GM12878 (cell line): Measurements from ENCODE around the gene GIPC1. TPM values are rescaled to one million over a fixed set of nuclear protein-coding genes. Genes with fewer than 3 reads are reported as not detected.

Source experiments
- ATAC-seq: fragments of 200-7000 bp; cut with Tn5 transposase; 3 replicates; pipeline ENCODE4 v1.9.1; 2020; ENCODE audit warnings: mild to moderate bottlenecking, moderate library complexity
- BruUV-seq: library from RNA; stranded (reverse); fragments of 400-500 nt; replicated peaks from 2 replicates; lab custom pipeline; 2021; lab: Mats Ljungman, UMichigan
- CTCF ChIA-PET: fragments of 300-600 bp; sonication (Branson Sonifier 250); formaldehyde crosslinking; extraction: SDS; loops from one replicate; lab custom pipeline; 2021; ENCODE audit warnings: inconsistent platforms; lab: Yijun Ruan, JAX
- POLR2A ChIA-PET: fragments of 350-600 bp; formaldehyde crosslinking; extraction: SDS; loops from one replicate; lab custom pipeline; 2021; ENCODE audit warnings: inconsistent platforms; lab: Charles Lee
- RAD21 ChIA-PET: fragments of 300-600 bp; sonication (Branson Sonifier 250); formaldehyde crosslinking; loops from one replicate; lab custom pipeline; 2023; ENCODE audit warnings: antibody characterized with exemption; ENCODE audit not compliant: unreplicated experiment; lab: Charles Lee
- SMC1A ChIA-PET: fragments of 300-600 bp; sonication (Branson Sonifier 250); formaldehyde crosslinking; loops from one replicate; lab custom pipeline; 2023; ENCODE audit not compliant: unreplicated experiment, uncharacterized antibody; lab: Charles Lee
- DNase-seq: peaks from one replicate; pipeline ENCODE4 v3.0.0-alpha.2; 2011; ENCODE audit warnings: low read depth, low spot score
- FAIRE-seq: peaks from 3 replicates; lab custom pipeline; 2011; peaks lifted over from hg19 to GRCh38; lab: Jason Lieb, UNC
- H2AFZ ChIP-seq: 2 replicates; pipeline ENCODE4 v1.6.0; 2011; ENCODE audit warnings: low read depth, low read length, control low read depth; ENCODE audit not compliant: control insufficient read depth
- H3K27ac ChIP-seq: 2 replicates; pipeline ENCODE4 v1.5.1; 2011; ENCODE audit warnings: control low read depth; ENCODE audit not compliant: control insufficient read depth, insufficient read depth
- H3K27me3 ChIP-seq, 2 experiments: replicated peaks in 1 of 2; 2 replicates each; pipeline versions ENCODE4 v1.6.0 to v1.6.1; 2011; ENCODE audit warnings: low read length in 1 of 2; ENCODE audit not compliant: control insufficient read depth in 2 of 2, insufficient read depth in 2 of 2
- H3K36me3 ChIP-seq, 2 experiments: 2 replicates each; pipeline ENCODE4 v1.5.1; 2011; ENCODE audit warnings: low read length in 1 of 2; ENCODE audit not compliant: control insufficient read depth in 2 of 2, insufficient read depth in 2 of 2
- H3K4me1 ChIP-seq: 2 replicates; pipeline ENCODE4 v1.6.1; 2011; ENCODE audit warnings: mild to moderate bottlenecking, low read length, moderate library complexity, mixed read lengths; ENCODE audit not compliant: control insufficient read depth, insufficient read depth
- H3K4me2 ChIP-seq: 2 replicates; pipeline ENCODE4 v1.6.0; 2011; ENCODE audit warnings: control low read depth; ENCODE audit not compliant: control insufficient read depth, insufficient read depth
- H3K4me3 ChIP-seq: fragments of 200-600 bp; sonication (generic); 2 replicates; pipeline ENCODE4 v1.5.1; 2016
- H3K79me2 ChIP-seq: 2 replicates; pipeline ENCODE4 v1.6.0; 2011; ENCODE audit warnings: low read length; ENCODE audit not compliant: control insufficient read depth, insufficient read depth
- H3K9ac ChIP-seq: 2 replicates; pipeline ENCODE4 v1.8.0; 2011; ENCODE audit warnings: low read length, control low read depth, mixed read lengths; ENCODE audit not compliant: control insufficient read depth, insufficient read depth
- H3K9me3 ChIP-seq: replicated peaks from 3 replicates; pipeline ENCODE4 v1.5.1; 2011; ENCODE audit warnings: mild to moderate bottlenecking, low read length; ENCODE audit not compliant: control insufficient read depth, insufficient read depth
- H4K20me1 ChIP-seq: 2 replicates; pipeline ENCODE4 v1.6.0; 2011; ENCODE audit not compliant: control insufficient read depth, insufficient read depth
- ASH2L ChIP-seq: fragments of 300-600, 200-600 bp; sonication (generic); IDR thresholded peaks from 2 replicates; pipeline ENCODE4 v1.6.1; 2017; ENCODE audit warnings: low read depth, mild to moderate bottlenecking, borderline replicate concordance
- BMI1 ChIP-seq: fragments of 450-650 bp; IDR thresholded peaks from 2 replicates; pipeline ENCODE4 v1.6.1; 2016; ENCODE audit warnings: mild to moderate bottlenecking, moderate library complexity, borderline replicate concordance
- EED ChIP-seq: sonication (generic); IDR thresholded peaks from 2 replicates; pipeline ENCODE4 v1.6.1; 2016; ENCODE audit warnings: antibody characterized with exemption, low read depth
- MTA2 ChIP-seq: fragments of 450-650 bp; IDR thresholded peaks from 2 replicates; pipeline ENCODE4 v1.6.1; 2016; ENCODE audit warnings: low read depth, mild to moderate bottlenecking, moderate library complexity
- NR2C2 ChIP-seq: IDR thresholded peaks from 2 replicates; pipeline ENCODE4 v1.6.1; 2011; ENCODE audit warnings: borderline replicate concordance, low read depth; ENCODE audit not compliant: control insufficient read depth, insufficient read length
- PAX5 ChIP-seq: IDR thresholded peaks from 2 replicates; pipeline ENCODE4 v1.6.1; 2011; ENCODE audit warnings: low read depth, low read length, borderline replicate concordance
- RB1 ChIP-seq: fragments of 450-650 bp; formaldehyde crosslinking; IDR thresholded peaks from 2 replicates; pipeline ENCODE4 v1.6.1; 2017; ENCODE audit warnings: mild to moderate bottlenecking, borderline replicate concordance
- SP1 ChIP-seq: IDR thresholded peaks from one replicate; pipeline ENCODE4 v1.6.1; 2011; ENCODE audit warnings: low read depth, low read length
- TARDBP ChIP-seq: IDR thresholded peaks from 2 replicates; pipeline ENCODE4 v1.6.1; 2016; ENCODE audit warnings: borderline replicate concordance
- TCF3 ChIP-seq: IDR thresholded peaks from 2 replicates; pipeline ENCODE4 v1.6.1; 2012; ENCODE audit warnings: low read depth, mild to moderate bottlenecking, low read length, borderline replicate concordance; ENCODE audit not compliant: insufficient read depth
- WRNIP1 ChIP-seq: IDR thresholded peaks from 2 replicates; pipeline ENCODE4 v1.6.1; 2011; ENCODE audit warnings: low read depth, low read length, improper control_type of control experiment, borderline replicate concordance
- WGBS: methylation state at CpG from one replicate; pipeline ENCODE4 v1.1.6; 2016; ENCODE audit warnings: low lambda C conversion rate; ENCODE audit not compliant: insufficient replicate concordance, insufficient coverage; ENCODE audit errors: missing lambda C conversion rate; 5-methylcytosine and 5-hydroxymethylcytosine counted together
- in situ Hi-C: fragments of 300-500 bp; cut with MboI; formaldehyde crosslinking; loops from 9 replicates; pipeline ENCODE4 v1.14.3; 2018; ENCODE audit warnings: mixed read lengths
- intact Hi-C: fragments of 100-400 bp; cut with micrococcal nuclease; formaldehyde crosslinking; loops from one replicate; pipeline ENCODE4 v1.14.2; 2022; ENCODE audit not compliant: unreplicated experiment
- polyA plus RNA-seq, 11 experiments: library from polyadenylated mRNA; depleted of rRNA in 4 of 11; unstranded in 6 of 11; stranded (reverse) in 5 of 11; fragments of >200 nt; fragmentation: Nextera tagmentation in 4 of 11; fragmentation: Illumina TruSeq in 1 of 11; extraction: Ambion mirVana in 4 of 11; extraction: Trizol in 1 of 11; gene quantifications; 1 replicate in 1 of 11; 2 replicates in 10 of 11; pipeline versions ENCODE4 v1.2.1 to v1.2.3, GENCODE V29; 2011 to 2016; ENCODE audit warnings: inconsistent platforms in 2 of 11, missing spikeins in 2 of 11, low read depth in 1 of 11
- total RNA-seq, 4 experiments: library from RNA; depleted of rRNA in 3 of 4; stranded (reverse); fragments of >200 nt in 3 of 4; fragmentation: Illumina TruSeq in 1 of 4; extraction: Trizol in 1 of 4; gene quantifications; 2 replicates each; pipeline versions ENCODE4 v1.2.1 to v1.2.3, GENCODE V29; 2013 to 2021
- TF ChIP-seq, protein P1 (sequence below): fragments of 450-650 bp; IDR thresholded peaks from 2 replicates; pipeline ENCODE4 v1.6.1; 2017; ENCODE audit warnings: antibody characterized with exemption, mild to moderate bottlenecking, moderate library complexity
- TF ChIP-seq, protein P2 (sequence below): fragments of 450-650 bp; IDR thresholded peaks from 2 replicates; pipeline ENCODE4 v1.6.1; 2017; ENCODE audit warnings: mild to moderate bottlenecking, moderate library complexity

GIPC1 gene
- total and polyA plus RNA-seq, 10 of the 15 experiments (the other 5 are each of a cell fraction or from before 2014, with no cell fraction given) = 0.47 to 24.1 (median 13.6) TPM

DNA sequence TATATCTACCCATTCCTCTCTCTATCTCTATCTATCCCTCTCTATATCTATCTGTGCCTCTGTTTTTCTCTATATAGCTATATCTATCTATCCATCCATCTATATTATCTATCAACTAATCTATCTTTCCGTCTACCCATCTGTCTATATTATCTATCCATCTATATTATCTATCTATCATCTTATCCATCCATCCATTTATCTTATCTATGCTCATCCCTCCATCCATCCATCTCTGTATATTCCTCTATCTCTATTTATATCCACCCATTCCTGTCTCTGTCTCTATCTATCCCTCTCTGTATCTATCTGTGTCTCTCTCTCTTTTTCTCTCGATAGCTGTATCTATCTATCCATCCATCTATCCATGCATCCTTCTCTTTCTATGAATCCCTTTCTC is 35.0 kb downstream of the GIPC1 start:
- ATAC-seq = no peak
- ChIA-PET CTCF (no interaction called here), SMC1A (no interaction called here), RAD21 (no interaction called here), POLR2A (no interaction called here)
- no TSS peak for BruUV-seq
- in situ Hi-C loops = no loop called here
- Histone ChIP-seq H3K36me3 (peaks cover 4 to 8% of the 10 kb centered on the region in 2 experiments; a peak in 3 of 4 replicates), H3K4me2 (no peak overlapping the region), H3K4me3 (no peak overlapping the region), H4K20me1 (no peaks in the 10 kb centered on the region), H3K9ac (no peak overlapping the region), H2AFZ (no peak overlapping the region), H3K27ac (no peak overlapping the region), H3K9me3 (no peaks in the 10 kb centered on the region), H3K27me3 (no peaks in the 10 kb centered on the region), H3K79me2 (no peaks in the 10 kb centered on the region), H3K4me1 (no peaks in the 10 kb centered on the region)
- WGBS = 83% methylated on average over 2 of the region's 2 CpGs
- intact Hi-C loops = no loop called here
- DNase-seq = no peak
- FAIRE-seq = no peak
- TF ChIP-seq WRNIP1 = no peak
- no peak for TF ChIP-seq NR2C2
- TF ChIP-seq EED = no peak
- no peak for TF ChIP-seq PAX5
- no peak for TF ChIP-seq MTA2
- no peak for TF ChIP-seq RB1
- TF ChIP-seq, protein P1, sequence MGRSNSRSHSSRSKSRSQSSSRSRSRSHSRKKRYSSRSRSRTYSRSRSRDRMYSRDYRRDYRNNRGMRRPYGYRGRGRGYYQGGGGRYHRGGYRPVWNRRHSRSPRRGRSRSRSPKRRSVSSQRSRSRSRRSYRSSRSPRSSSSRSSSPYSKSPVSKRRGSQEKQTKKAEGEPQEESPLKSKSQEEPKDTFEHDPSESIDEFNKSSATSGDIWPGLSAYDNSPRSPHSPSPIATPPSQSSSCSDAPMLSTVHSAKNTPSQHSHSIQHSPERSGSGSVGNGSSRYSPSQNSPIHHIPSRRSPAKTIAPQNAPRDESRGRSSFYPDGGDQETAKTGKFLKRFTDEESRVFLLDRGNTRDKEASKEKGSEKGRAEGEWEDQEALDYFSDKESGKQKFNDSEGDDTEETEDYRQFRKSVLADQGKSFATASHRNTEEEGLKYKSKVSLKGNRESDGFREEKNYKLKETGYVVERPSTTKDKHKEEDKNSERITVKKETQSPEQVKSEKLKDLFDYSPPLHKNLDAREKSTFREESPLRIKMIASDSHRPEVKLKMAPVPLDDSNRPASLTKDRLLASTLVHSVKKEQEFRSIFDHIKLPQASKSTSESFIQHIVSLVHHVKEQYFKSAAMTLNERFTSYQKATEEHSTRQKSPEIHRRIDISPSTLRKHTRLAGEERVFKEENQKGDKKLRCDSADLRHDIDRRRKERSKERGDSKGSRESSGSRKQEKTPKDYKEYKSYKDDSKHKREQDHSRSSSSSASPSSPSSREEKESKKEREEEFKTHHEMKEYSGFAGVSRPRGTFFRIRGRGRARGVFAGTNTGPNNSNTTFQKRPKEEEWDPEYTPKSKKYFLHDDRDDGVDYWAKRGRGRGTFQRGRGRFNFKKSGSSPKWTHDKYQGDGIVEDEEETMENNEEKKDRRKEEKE = no peak
- no peak for TF ChIP-seq SP1
- TF ChIP-seq TCF3 = no peak
- TF ChIP-seq, protein P2, sequence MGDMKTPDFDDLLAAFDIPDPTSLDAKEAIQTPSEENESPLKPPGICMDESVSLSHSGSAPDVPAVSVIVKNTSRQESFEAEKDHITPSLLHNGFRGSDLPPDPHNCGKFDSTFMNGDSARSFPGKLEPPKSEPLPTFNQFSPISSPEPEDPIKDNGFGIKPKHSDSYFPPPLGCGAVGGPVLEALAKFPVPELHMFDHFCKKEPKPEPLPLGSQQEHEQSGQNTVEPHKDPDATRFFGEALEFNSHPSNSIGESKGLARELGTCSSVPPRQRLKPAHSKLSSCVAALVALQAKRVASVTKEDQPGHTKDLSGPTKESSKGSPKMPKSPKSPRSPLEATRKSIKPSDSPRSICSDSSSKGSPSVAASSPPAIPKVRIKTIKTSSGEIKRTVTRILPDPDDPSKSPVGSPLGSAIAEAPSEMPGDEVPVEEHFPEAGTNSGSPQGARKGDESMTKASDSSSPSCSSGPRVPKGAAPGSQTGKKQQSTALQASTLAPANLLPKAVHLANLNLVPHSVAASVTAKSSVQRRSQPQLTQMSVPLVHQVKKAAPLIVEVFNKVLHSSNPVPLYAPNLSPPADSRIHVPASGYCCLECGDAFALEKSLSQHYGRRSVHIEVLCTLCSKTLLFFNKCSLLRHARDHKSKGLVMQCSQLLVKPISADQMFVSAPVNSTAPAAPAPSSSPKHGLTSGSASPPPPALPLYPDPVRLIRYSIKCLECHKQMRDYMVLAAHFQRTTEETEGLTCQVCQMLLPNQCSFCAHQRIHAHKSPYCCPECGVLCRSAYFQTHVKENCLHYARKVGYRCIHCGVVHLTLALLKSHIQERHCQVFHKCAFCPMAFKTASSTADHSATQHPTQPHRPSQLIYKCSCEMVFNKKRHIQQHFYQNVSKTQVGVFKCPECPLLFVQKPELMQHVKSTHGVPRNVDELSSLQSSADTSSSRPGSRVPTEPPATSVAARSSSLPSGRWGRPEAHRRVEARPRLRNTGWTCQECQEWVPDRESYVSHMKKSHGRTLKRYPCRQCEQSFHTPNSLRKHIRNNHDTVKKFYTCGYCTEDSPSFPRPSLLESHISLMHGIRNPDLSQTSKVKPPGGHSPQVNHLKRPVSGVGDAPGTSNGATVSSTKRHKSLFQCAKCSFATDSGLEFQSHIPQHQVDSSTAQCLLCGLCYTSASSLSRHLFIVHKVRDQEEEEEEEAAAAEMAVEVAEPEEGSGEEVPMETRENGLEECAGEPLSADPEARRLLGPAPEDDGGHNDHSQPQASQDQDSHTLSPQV = no peak
- no peak for TF ChIP-seq TARDBP
- no peak for TF ChIP-seq ASH2L
- TF ChIP-seq BMI1 = no peak
